Bronchial epithelial cell (primary cell): ENCODE data around the gene HPS3. TPM values are rescaled to one million over a fixed set of nuclear protein-coding genes. Genes with fewer than 3 reads are reported as not detected.
A peak's percentile ranks its signal among the peaks of the same experiment; 100 is the strongest.
"Not testable (repeated sequence)": the region's sequence is repeated elsewhere in the genome, so short reads cannot be mapped to it uniquely, and the experiment has no call there.

Experiments
- DNase-seq: peaks from one replicate; pipeline ENCODE4 v3.0.0-alpha.2; 2010; ENCODE audit warnings: low read depth
- FAIRE-seq: peaks from 2 replicates; lab custom pipeline; 2011; peaks lifted over from hg19 to GRCh38; lab: Jason Lieb, UNC
- H3K27me3 ChIP-seq: 2 replicates; pipeline ENCODE4 v1.5.1; 2011; ENCODE audit warnings: low read length; ENCODE audit not compliant: control insufficient read depth, insufficient read depth
- H3K36me3 ChIP-seq: 2 replicates; pipeline ENCODE4 v1.5.1; 2011; ENCODE audit warnings: low read length; ENCODE audit not compliant: control insufficient read depth, insufficient read depth
- H3K4me3 ChIP-seq: 2 replicates; pipeline ENCODE4 v1.5.1; 2011; ENCODE audit warnings: mild to moderate bottlenecking, low read depth, low read length, control low read depth
- CTCF ChIP-seq: IDR thresholded peaks from 2 replicates; pipeline ENCODE4 v1.5.1; 2011; ENCODE audit warnings: mild to moderate bottlenecking, moderate library complexity, low read length, control low read depth, inconsistent platforms; ENCODE audit not compliant: insufficient read depth, severe bottlenecking
- total RNA-seq: library from RNA; depleted of rRNA; stranded (reverse); fragments of >200 nt; gene quantifications from 2 replicates; pipeline ENCODE4 v1.2.1, GENCODE V29; 2014

The HPS3 gene
- total RNA-seq, 1 donor from 2014 or later: 8.2 TPM

- Histone ChIP-seq H3K4me3 (no peak overlapping the region), H3K27me3 (no peaks in the 10 kb centered on the region), H3K36me3 (no peaks in the 10 kb centered on the region)
- TF ChIP-seq CTCF: no peak
- FAIRE-seq: no peak
- DNase-seq: no peak
These were observed 86.1 kb downstream of the HPS3 start for GRCh38 chr3:149215515-149215914.

GRCh38 chr3:149216193-149216869 is 86.9 kb downstream of the HPS3 start:
- Histone ChIP-seq H3K36me3 (no peaks in the 10 kb centered on the region), H3K27me3 (no peaks in the 10 kb centered on the region), H3K4me3 (no peak overlapping the region)
- peak; percentile 23 for DNase-seq
- FAIRE-seq: no peak
- TF ChIP-seq CTCF: no peak

- Histone ChIP-seq H3K27me3 (no peaks in the 10 kb centered on the region), H3K4me3 (no peak overlapping the region), H3K36me3 (no peaks in the 10 kb centered on the region)
- FAIRE-seq (no peak), DNase-seq (no peak)
- no peak for TF ChIP-seq CTCF
These were observed 87.9 kb downstream of the HPS3 start for GRCh38 chr3:149217347-149217746.

- H3K36me3 ChIP-seq, H3K4me3 ChIP-seq, H3K27me3 ChIP-seq, FAIRE-seq, DNase-seq: not testable (repeated sequence)
These were observed 90.1 kb downstream of the HPS3 start for GRCh38 chr3:149219380-149220121.

- FAIRE-seq (no peak), DNase-seq (no peak)
- H3K27me3 ChIP-seq: no peaks in the 10 kb centered on the region
- TF ChIP-seq CTCF: no peak
- H3K4me3 ChIP-seq: no peak within 1 kb of the TSS
- H3K36me3 ChIP-seq: no peaks in the 10 kb centered on the region
These were observed 92.5 kb downstream of the HPS3 start, which contains the start of gene CP for GRCh38 chr3:149221783-149222517. CP (minus strand) TSS chr3:149221829; CDS start chr3:149221792, 37 bp downstream.

Other genes with a start within 250 kb of the HPS3 start
- 21.3 and 28.5 TPM in 2 replicates for gene GYG1, start 138.1 kb upstream of the HPS3 start, total RNA-seq
- 12.3 and 12.9 TPM in 2 replicates for gene HLTF, start 43.1 kb upstream of the HPS3 start, total RNA-seq
- gene CP, start 92.2 kb downstream of the HPS3 start, total RNA-seq: 0.13 TPM in 1 of 2 replicates, not detected in the other
- not detected in 2 replicates for gene TM4SF18, start 204.0 kb downstream of the HPS3 start, total RNA-seq
- 23.2 and 63.9 TPM in 2 replicates for gene TM4SF1, start 248.0 kb downstream of the HPS3 start, total RNA-seq